ENCODE measurements around the gene MC3R.
"Not testable (repeated sequence)": the region's sequence is repeated elsewhere in the genome, so short reads cannot be mapped to it uniquely, and the experiment has no call there.

MC3R gene

DNA sequence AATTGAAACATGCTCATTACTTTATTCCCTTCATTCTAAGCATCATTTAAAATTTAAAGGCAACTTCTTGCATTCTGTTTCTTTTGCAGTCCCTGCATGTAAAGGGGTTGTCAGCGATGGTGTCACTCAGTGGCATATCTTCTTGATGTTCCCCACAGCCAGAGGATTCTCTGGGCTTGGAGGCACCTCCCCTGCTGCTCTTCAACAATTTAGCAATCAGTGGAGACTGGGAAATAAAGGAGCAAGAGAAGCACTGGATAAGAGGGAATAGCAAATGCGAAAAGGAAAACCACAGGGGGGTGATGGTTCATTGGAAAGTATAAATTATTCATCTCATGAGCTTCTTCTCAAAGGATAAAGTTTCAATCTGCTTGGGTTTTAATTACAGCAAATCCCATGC, 30.7 kb upstream of the MC3R start:
- TF ChIP-seq, protein P1, sequence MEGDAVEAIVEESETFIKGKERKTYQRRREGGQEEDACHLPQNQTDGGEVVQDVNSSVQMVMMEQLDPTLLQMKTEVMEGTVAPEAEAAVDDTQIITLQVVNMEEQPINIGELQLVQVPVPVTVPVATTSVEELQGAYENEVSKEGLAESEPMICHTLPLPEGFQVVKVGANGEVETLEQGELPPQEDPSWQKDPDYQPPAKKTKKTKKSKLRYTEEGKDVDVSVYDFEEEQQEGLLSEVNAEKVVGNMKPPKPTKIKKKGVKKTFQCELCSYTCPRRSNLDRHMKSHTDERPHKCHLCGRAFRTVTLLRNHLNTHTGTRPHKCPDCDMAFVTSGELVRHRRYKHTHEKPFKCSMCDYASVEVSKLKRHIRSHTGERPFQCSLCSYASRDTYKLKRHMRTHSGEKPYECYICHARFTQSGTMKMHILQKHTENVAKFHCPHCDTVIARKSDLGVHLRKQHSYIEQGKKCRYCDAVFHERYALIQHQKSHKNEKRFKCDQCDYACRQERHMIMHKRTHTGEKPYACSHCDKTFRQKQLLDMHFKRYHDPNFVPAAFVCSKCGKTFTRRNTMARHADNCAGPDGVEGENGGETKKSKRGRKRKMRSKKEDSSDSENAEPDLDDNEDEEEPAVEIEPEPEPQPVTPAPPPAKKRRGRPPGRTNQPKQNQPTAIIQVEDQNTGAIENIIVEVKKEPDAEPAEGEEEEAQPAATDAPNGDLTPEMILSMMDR (IDR thresholded peaks at IDR 0.05): no peak

DNA sequence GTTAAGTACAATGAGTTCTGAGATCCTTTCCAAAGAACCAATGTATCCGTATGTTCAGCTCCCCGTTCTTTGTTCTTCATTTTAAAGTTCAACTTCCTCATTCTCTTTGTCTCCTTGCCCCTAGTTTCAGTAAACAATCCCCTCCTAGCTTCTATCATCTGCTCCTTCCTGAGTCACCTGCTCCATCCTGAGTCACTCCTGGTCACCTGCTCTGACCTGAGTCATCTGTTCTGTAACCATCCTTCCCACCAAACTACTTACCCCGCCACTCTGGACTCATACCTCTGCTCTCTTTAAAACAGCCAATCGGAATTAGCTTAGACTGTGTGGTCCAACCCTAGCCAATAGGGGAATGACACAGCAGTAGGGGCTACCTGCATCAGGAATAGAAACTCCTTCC, 27.3 kb upstream of the MC3R start:
- DNase-seq; H3K27ac ChIP-seq; H3K9me3 ChIP-seq; H3K4me1 ChIP-seq; H3K36me3 ChIP-seq; H3K27me3 ChIP-seq; intact Hi-C loops (cut with DNase I; ENCODE audit: low total_unique reads); H3K4me3 ChIP-seq: not testable (repeated sequence)

More for the DNA sequence above, 30.7 kb upstream of the MC3R start:
- no peak overlapping the region for H3K4me3 ChIP-seq
- H3K4me1 ChIP-seq: no peaks in the 10 kb centered on the region
- no peaks in the 10 kb centered on the region for H3K27me3 ChIP-seq
- intact Hi-C loops (cut with DNase I; ENCODE audit: low total_unique reads): no loop called here
- H3K27ac ChIP-seq: no peak overlapping the region
- DNase-seq: no peak
- H3K36me3 ChIP-seq: no peaks in the 10 kb centered on the region
- no peaks in the 10 kb centered on the region for H3K9me3 ChIP-seq

DNA sequence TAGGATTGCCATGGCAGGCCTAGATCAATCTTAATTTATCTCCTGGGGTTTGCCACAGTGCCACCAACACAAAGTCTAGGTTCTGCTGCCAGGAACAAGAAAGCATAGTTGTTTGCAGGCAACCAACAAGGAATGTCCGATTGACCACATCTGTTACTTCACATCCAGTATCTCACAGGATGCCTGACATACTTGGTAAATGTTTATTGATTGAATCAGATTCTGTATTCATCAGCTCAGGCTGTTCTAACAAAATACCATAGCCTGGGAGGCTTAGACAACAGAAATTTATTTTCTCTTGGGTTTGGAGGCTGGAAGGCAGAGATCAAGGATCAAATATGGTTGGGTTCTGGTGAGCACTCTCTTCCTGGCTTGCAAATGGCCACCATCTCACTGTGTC, 26.3 kb upstream of the MC3R start:
- H3K27me3 ChIP-seq: no peaks in the 10 kb centered on the region
- no peaks in the 10 kb centered on the region for H3K36me3 ChIP-seq
- no peaks in the 10 kb centered on the region for H3K9me3 ChIP-seq
- no peak for DNase-seq
- no peak overlapping the region for H3K4me3 ChIP-seq
- no peak overlapping the region for H3K27ac ChIP-seq
- intact Hi-C loops (cut with DNase I; ENCODE audit: low total_unique reads): no loop called here
- TF ChIP-seq, protein P1 (IDR thresholded peaks at IDR 0.05): no peak
- no peaks in the 10 kb centered on the region for H3K4me1 ChIP-seq

DNA sequence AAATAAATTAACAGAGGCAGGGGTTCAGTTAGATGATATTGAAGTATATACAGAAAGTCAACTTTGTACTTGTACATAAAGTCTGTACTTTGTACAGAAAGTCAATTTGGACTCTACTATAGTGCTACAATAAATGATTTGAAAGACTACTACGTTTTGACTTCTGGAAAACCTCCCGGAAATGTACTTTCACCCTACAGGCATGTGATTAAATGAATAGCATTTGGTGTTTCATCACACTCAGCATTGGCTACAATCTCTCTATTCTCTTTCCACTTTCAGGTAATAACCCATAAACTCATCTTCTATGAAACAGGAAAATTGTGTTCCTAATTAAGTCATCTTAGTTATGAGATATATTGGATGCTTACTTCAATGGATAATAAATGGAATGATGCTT, 25.6 kb upstream of the MC3R start:
- intact Hi-C loops (cut with DNase I; ENCODE audit: low total_unique reads): no loop called here
- TF ChIP-seq, protein P1 (IDR thresholded peaks at IDR 0.05): no peak

DNA sequence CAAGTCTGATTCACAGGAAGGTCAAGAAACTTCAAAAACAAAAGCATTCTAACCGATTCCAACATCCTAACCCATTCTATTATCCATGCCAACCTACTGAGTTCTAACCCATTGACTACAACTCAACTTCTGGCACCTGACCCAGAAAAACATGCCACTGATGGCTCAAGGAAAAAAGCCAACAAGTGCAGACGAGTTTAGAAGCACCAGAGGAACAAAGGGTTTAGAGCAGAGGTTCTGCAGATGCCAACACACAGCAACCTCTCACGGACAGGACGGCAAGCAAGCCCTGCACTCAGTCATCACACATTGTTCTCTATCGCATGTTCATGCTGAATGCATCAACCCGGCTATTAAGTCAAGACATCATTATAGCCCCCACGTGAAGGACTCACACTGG, 25.2 kb upstream of the MC3R start:
- TF ChIP-seq, protein P1 (IDR thresholded peaks at IDR 0.05): no peak
- no peak for DNase-seq
- H3K36me3 ChIP-seq: no peaks in the 10 kb centered on the region
- intact Hi-C loops (cut with DNase I; ENCODE audit: low total_unique reads): no loop called here
- H3K27ac ChIP-seq: no peak overlapping the region
- H3K27me3 ChIP-seq: no peaks in the 10 kb centered on the region
- H3K4me3 ChIP-seq: no peak overlapping the region
- no peaks in the 10 kb centered on the region for H3K4me1 ChIP-seq
- H3K9me3 ChIP-seq: no peaks in the 10 kb centered on the region

More for the DNA sequence above, 25.6 kb upstream of the MC3R start:
- no peak for DNase-seq
- H3K9me3 ChIP-seq: no peaks in the 10 kb centered on the region
- no peaks in the 10 kb centered on the region for H3K27me3 ChIP-seq
- no peaks in the 10 kb centered on the region for H3K4me1 ChIP-seq
- H3K36me3 ChIP-seq: no peaks in the 10 kb centered on the region
- H3K4me3 ChIP-seq: no peak overlapping the region
- H3K27ac ChIP-seq: no peak overlapping the region

DNA sequence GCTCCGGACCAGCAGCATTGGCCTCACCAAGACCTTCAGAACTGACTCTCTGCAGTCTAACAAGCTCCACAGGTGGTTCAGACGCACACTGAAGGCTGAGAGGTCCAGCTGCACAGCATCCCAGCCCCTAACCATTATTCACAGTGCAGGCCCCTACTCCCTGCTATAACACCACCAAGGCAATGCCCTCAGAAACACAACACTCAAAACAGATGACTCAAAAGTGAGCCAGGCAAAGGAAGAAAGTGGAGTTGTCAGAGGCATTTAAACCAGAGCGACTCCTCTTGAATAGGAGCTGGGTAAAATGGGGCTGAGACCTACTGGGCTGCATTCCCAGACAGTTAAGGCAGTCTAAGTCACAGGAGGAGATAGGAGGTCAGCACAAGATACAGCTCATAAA, 20.5 kb upstream of the MC3R start:
- TF ChIP-seq, protein P1 (IDR thresholded peaks at IDR 0.05): no peak
- Histone ChIP-seq H3K36me3 (no peaks in the 10 kb centered on the region), H3K27me3 (no peaks in the 10 kb centered on the region), H3K4me1 (no peaks in the 10 kb centered on the region), H3K4me3 (no peak overlapping the region), H3K9me3 (no peaks in the 10 kb centered on the region), H3K27ac (no peak overlapping the region)
- no peak for DNase-seq
- intact Hi-C loops (cut with DNase I; ENCODE audit: low total_unique reads): no loop called here

Data from tibial artery (tissue), 4 donors.